ENCODE results near the gene HDC.

DNA sequence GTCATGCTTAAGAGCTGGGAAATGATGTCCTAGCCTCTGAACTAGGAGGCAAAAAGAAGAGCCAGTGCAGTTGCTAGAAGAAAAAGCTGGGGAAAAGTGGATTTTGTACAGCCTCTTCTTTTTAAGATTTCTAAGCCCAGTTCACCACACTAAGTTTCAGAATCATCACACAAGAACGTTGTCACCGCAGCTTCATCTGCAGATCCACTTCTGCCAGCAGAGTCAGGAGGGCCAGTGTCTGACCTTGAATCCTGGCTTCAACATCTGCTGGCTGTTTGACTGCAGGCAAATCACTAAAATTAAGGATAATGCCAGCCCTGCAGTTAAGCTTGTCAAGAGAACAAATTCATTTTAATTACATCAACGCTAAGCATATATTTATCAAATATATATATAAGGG is 36.2 kb downstream of the HDC start:
- TF ChIP-seq, protein P1, sequence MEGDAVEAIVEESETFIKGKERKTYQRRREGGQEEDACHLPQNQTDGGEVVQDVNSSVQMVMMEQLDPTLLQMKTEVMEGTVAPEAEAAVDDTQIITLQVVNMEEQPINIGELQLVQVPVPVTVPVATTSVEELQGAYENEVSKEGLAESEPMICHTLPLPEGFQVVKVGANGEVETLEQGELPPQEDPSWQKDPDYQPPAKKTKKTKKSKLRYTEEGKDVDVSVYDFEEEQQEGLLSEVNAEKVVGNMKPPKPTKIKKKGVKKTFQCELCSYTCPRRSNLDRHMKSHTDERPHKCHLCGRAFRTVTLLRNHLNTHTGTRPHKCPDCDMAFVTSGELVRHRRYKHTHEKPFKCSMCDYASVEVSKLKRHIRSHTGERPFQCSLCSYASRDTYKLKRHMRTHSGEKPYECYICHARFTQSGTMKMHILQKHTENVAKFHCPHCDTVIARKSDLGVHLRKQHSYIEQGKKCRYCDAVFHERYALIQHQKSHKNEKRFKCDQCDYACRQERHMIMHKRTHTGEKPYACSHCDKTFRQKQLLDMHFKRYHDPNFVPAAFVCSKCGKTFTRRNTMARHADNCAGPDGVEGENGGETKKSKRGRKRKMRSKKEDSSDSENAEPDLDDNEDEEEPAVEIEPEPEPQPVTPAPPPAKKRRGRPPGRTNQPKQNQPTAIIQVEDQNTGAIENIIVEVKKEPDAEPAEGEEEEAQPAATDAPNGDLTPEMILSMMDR (IDR thresholded peaks at IDR 0.05; ENCODE audit: low read length) = no peak
- TF ChIP-seq EZH2phosphoT487 (IDR thresholded peaks at IDR 0.05; ENCODE audit: low read length) (no peak), EZH2 (optimal IDR thresholded peaks at IDR 0.05; ENCODE audit: low read depth, low read length) (no peak)

All from MM.1S (cell line).